ENCODE results near the gene BICD1. TPM values are rescaled to one million over a fixed set of nuclear protein-coding genes. Genes with fewer than 3 reads are reported as not detected.
A peak's percentile ranks its signal among the peaks of the same experiment; 100 is the strongest.

BICD1 gene
- total and polyA plus RNA-seq, 2 donors (not counting 1 experiment from before 2014, with no cell fraction given), result 11.1 to 12.4 TPM

- no peaks in the 10 kb centered on the region for H3K79me2 ChIP-seq (ENCODE audit: control insufficient read depth, insufficient read depth, low read length)
- no peaks in the 10 kb centered on the region for H3K9me3 ChIP-seq (ENCODE audit: control insufficient read depth, insufficient read depth, low read depth, low read length)
- H3K27ac ChIP-seq (ENCODE audit: insufficient read depth, low read length), result no peak overlapping the region
- H3K9ac ChIP-seq (ENCODE audit: insufficient read depth, low read length), result no peak overlapping the region
- H3K4me1 ChIP-seq (ENCODE audit: control insufficient read depth, extremely low read depth, insufficient read depth, low read length), result no peaks in the 10 kb centered on the region
- no peaks in the 10 kb centered on the region for H4K20me1 ChIP-seq (ENCODE audit: control insufficient read depth, extremely low read depth, insufficient read depth, low read length)
- TF ChIP-seq EZH2 (IDR thresholded peaks at IDR 0.05; ENCODE audit: low read length, missing control alignments) (no peak), CTCF (conservative IDR thresholded peaks at IDR 0.05 in 1 of 2, IDR thresholded peaks at IDR 0.05 in 1 of 2; ENCODE audit: low read depth in 1 of 2, low read length in 2 of 2) (no peak)
- H3K27me3 ChIP-seq (ENCODE audit: control insufficient read depth, insufficient read depth, low read length), result no peaks in the 10 kb centered on the region
- H2AFZ ChIP-seq (ENCODE audit: low read length), result no peak overlapping the region
- H3K36me3 ChIP-seq (ENCODE audit: control insufficient read depth, insufficient read depth, low read length), result no peaks in the 10 kb centered on the region
- H3K4me2 ChIP-seq (ENCODE audit: extremely low read depth, insufficient read depth, low read length), result no peak overlapping the region
- H3K4me3 ChIP-seq (replicated peaks in 1 of 4; ENCODE audit: control extremely low read depth in 1 of 4, insufficient read depth in 1 of 4, low read depth in 3 of 4, low read length in 4 of 4), result no peak overlapping the region
- DNase-seq (ENCODE audit: low read depth in 2 of 2), result peak; percentile 20 to 80
Measured at GRCh38 chr12:32159925-32160324, 53.3 kb downstream of the BICD1 start.

GRCh38 chr12:32161058-32161457 lies 54.4 kb downstream of the BICD1 start:
- Histone ChIP-seq H3K79me2 (ENCODE audit: control insufficient read depth, insufficient read depth, low read length) (no peaks in the 10 kb centered on the region), H3K4me3 (replicated peaks in 1 of 4; ENCODE audit: control extremely low read depth in 1 of 4, insufficient read depth in 1 of 4, low read depth in 3 of 4, low read length in 4 of 4) (no peak overlapping the region)
- TF ChIP-seq CTCF (conservative IDR thresholded peaks at IDR 0.05 in 1 of 2, IDR thresholded peaks at IDR 0.05 in 1 of 2; ENCODE audit: low read depth in 1 of 2, low read length in 2 of 2), result no peak
- no peak for TF ChIP-seq EZH2 (IDR thresholded peaks at IDR 0.05; ENCODE audit: low read length, missing control alignments)

GRCh38 chr12:32163596-32163995 lies 56.9 kb downstream of the BICD1 start:
- no peak overlapping the region for H3K9ac ChIP-seq (ENCODE audit: insufficient read depth, low read length)
- H4K20me1 ChIP-seq (ENCODE audit: control insufficient read depth, extremely low read depth, insufficient read depth, low read length), result no peaks in the 10 kb centered on the region
- H3K4me1 ChIP-seq (ENCODE audit: control insufficient read depth, extremely low read depth, insufficient read depth, low read length), result no peaks in the 10 kb centered on the region
- TF ChIP-seq CTCF (conservative IDR thresholded peaks at IDR 0.05 in 1 of 2, IDR thresholded peaks at IDR 0.05 in 1 of 2; ENCODE audit: low read depth in 1 of 2, low read length in 2 of 2), result no peak
- no peak for TF ChIP-seq EZH2 (IDR thresholded peaks at IDR 0.05; ENCODE audit: low read length, missing control alignments)
- H3K4me2 ChIP-seq (ENCODE audit: extremely low read depth, insufficient read depth, low read length), result no peak overlapping the region
- no peak overlapping the region for H3K27ac ChIP-seq (ENCODE audit: insufficient read depth, low read length)
- no peaks in the 10 kb centered on the region for H3K27me3 ChIP-seq (ENCODE audit: control insufficient read depth, insufficient read depth, low read length)
- no peaks in the 10 kb centered on the region for H3K79me2 ChIP-seq (ENCODE audit: control insufficient read depth, insufficient read depth, low read length)
- peak in 1 of 2 donors; percentile 9 for DNase-seq (ENCODE audit: low read depth in 2 of 2)
- no peaks in the 10 kb centered on the region for H3K36me3 ChIP-seq (ENCODE audit: control insufficient read depth, insufficient read depth, low read length)
- no peak overlapping the region for H2AFZ ChIP-seq (ENCODE audit: low read length)
- H3K4me3 ChIP-seq (replicated peaks in 1 of 4; ENCODE audit: control extremely low read depth in 1 of 4, insufficient read depth in 1 of 4, low read depth in 3 of 4, low read length in 4 of 4), result no peak overlapping the region
- H3K9me3 ChIP-seq (ENCODE audit: control insufficient read depth, insufficient read depth, low read depth, low read length), result no peaks in the 10 kb centered on the region

More at GRCh38 chr12:32161058-32161457, 54.4 kb downstream of the BICD1 start:
- no peak overlapping the region for H3K9ac ChIP-seq (ENCODE audit: insufficient read depth, low read length)
- no peaks in the 10 kb centered on the region for H3K27me3 ChIP-seq (ENCODE audit: control insufficient read depth, insufficient read depth, low read length)
- no peak overlapping the region for H3K4me2 ChIP-seq (ENCODE audit: extremely low read depth, insufficient read depth, low read length)
- no peaks in the 10 kb centered on the region for H4K20me1 ChIP-seq (ENCODE audit: control insufficient read depth, extremely low read depth, insufficient read depth, low read length)
- no peak for DNase-seq (ENCODE audit: low read depth in 2 of 2)
- no peak overlapping the region for H2AFZ ChIP-seq (ENCODE audit: low read length)
- no peaks in the 10 kb centered on the region for H3K9me3 ChIP-seq (ENCODE audit: control insufficient read depth, insufficient read depth, low read depth, low read length)
- no peaks in the 10 kb centered on the region for H3K4me1 ChIP-seq (ENCODE audit: control insufficient read depth, extremely low read depth, insufficient read depth, low read length)
- H3K36me3 ChIP-seq (ENCODE audit: control insufficient read depth, insufficient read depth, low read length), result no peaks in the 10 kb centered on the region
- H3K27ac ChIP-seq (ENCODE audit: insufficient read depth, low read length), result no peak overlapping the region
